Measurements from ENCODE around the gene ROR1.
A peak's percentile ranks its signal among the peaks of the same experiment; 100 is the strongest.

Gene ROR1

DNA sequence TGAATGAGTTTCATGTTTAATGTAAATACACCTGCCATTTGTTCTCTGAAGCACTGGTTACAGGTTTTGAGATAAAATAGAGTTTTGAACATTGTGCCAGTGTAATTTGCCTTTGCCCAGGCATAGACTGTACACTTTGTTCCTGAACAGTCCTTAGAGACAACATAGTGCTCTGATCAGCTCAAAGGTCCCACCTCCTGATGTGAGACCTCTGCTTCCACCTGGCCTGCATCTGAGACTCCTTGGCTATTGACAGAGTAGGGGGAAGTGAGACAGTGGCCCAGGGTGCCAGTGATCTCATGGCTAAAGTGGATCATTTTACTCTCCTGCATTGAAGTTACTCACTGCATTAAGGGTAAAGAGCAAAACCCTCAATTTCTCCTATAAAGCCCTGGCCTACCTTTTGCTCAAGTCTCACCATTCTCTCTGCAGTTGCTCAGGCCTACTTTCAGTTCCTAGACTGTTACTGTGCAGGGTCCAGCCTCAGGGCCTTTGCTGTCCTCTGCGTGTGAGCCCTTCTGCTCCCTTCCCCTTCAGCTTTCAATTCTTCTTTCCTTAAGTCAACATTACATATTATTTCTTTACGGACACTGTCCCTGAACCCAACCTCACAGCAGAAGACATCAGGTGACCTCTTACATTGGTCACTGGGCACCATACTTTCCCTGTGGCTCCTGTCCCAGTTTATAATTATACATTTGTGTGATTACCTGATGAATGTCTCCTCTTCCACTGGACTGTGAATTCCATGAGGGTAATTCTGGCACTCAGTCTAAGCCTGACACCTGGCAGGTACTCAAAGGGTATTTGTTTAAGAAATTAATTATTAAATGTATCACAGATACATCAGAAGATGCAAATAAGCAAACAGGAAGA is 142.9 kb downstream of the ROR1 start:
- no peak for DNase-seq

DNA sequence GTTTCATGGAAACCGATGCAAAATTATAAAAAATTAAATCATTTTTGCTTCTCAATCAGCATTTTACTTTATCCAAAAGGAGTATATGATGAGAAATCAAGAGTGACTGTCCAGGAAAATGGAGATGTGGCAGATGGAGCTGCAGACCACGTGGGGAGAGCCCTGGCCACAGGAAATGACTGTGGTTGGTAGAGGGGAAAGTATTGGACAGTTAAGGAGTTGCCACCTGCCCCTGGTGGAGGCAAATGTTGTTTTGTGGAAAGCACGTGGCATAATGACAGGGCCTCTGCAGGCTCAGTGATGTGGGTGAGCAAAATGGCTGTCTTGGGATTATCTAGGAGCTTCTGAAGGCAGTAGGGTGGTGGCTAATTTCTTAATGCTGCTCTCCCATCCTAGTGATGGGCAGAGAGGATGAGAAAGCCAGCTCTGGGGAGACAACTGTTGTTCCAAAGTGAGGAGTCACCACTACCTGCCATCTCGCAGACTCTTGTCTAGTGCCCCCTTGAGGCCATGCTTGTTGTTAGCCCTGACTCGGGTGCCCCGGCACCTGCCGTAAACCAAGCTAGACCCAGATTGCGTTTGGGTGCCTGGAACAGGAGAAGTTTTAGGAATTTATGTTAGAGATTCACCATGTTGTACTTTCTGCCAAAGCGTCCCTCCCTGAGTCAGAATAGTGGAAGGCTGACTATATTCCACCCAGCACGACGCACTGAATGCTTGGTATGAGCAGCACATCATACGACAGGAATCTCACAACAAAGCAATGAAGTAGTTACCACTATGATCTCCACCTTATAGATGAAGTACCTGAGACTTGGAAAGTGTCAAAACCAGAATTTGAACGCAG is 144.0 kb downstream of the ROR1 start:
- no peak for DNase-seq

DNA sequence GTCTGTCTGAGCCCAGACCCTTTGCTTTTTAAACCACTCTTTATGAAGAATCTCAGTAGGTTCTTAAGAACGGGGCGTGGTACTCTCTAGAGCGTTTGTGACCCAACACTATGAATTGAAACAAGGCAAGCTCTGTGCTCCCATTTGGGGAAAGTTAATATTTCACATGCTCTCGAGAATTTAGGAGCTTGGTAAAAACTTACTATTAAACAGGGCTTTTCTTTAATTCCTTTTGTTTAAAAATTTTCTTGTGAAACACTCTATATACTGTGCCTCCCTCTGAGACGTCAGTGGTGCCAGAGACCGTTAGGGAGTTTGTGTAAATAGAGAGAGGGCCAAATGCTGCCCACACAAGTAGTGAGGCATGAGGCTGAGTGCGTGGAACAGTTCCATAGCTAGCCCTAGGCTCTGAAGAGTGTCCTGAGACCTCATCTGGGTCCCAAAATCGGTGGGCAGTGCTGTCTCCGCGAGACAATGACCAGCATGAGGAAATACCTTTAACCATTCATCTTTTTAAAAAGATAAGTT is 144.7 kb downstream of the ROR1 start:
- DNase-seq: no peak

DNA sequence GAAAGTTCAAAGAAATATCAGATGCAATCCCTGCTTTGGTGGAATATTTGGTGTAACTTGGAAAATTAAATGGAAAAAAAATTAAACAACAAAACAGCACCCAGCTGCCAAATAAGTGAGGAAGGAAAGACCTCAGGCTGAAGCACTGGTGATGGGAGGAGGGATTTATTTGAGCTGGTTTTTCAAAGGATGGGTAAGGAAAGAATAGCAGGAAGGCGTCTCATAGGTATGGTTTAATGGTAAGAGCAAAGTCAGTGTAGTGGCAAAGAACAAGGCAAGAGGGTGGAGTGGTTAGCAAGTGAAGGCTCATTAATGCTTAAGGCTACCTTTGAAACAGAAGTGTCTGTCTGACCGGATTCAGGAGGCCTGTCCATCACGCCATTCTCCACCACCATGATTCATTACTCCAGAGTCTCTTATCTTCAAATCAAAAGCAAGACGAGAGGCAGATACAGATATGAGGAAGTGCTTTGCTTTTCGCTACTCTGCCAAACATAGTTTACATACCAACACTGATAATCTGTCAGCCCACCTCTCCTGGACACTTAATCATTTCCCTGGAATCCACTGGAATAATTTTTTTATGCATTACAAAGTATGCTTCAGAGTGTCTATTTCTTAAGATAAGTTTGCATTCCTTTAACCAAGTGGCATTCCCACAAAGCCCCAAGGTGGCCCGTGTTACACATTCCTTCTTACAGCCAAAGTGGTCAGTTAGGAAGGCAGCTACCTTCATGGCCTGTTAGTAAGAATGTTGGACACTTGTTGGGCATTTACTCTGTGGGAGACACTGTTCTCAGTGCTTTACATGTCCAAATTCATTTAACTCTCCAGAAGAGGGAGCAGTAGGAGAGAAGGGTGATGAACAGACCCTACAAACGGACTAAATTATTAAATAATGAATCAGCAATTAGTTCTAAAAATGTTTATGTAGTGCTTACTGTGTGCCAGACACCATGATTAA is 146.6 kb downstream of the ROR1 start:
- DNase-seq: no peak

DNA sequence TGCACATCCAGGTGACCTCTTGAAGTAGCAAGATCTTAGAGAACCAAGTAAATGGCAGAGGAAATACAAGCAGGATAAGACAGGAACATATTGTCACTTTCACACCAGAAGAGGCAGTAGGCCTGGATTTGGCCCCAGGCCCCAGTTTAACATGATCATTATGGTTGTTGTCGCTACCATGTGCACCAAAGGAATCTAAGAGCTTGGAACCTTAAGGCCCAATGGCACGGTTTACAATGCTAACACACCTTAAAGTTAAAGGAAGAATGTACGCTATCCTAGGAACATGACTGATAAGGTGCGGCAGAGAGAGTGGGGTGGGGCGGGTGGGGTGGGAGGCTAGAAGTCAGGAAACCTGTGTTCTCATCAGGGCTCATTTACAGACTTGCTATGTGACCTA is 147.5 kb downstream of the ROR1 start:
- DNase-seq: no peak

DNA sequence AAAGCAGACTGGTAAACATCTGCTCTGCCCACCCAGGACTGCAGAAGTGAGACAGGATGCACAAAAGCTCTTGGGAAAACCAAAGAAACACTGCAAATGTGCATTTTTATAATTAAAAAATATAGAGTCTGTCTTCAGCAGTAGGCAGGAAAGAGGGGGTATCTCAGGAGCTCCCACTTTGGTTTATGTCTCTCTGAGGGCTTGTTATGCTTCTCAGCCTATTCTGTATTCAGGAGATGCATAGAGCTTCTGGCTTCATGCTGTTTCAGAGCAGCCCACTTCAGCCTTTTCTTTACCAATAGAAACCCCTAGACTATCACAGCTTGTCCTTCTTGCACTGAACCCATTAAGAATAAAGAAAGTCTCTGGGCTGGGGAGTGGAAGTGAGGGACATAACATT is 148.0 kb downstream of the ROR1 start:
- peak; percentile 13 for DNase-seq

DNA sequence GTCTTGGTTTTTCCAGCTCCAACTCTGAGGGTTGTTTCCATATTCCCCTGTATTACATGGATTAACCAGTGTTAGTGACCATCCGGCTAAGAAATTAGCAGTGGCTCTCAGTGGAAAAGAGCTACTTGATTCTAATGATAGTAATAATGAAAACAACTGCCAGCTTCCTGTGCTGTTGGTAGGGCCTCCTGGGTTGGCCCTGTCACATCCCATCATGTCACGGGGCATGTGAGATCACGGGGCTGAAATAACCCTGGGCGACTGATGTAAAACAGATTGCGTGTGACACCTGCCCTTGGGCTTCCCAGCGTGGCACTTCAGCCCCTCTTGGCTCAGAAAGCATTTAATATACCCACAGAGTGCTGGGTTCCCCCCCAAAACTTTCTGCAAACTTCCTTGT is 149.0 kb downstream of the ROR1 start:
- no peak for DNase-seq

DNA sequence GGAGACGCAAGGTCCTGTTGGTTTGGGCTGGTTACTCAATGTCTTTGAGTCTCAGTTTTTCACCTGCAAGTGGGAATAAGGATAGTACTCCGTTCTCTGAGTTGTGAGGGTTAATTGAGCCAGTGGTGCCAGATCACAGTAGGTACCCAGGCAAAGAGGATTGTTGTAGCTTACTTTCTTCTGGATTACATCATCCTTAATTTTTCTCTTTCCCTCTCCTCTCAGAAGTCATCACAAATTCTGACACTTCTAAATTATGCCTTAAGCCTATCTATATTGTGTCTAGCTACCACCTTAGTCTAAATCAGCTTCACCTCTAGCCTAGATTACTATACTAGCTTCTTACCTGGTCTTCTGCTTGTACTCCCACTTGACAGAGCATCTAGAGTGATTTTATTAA is 149.5 kb downstream of the ROR1 start:
- DNase-seq: no peak

DNA sequence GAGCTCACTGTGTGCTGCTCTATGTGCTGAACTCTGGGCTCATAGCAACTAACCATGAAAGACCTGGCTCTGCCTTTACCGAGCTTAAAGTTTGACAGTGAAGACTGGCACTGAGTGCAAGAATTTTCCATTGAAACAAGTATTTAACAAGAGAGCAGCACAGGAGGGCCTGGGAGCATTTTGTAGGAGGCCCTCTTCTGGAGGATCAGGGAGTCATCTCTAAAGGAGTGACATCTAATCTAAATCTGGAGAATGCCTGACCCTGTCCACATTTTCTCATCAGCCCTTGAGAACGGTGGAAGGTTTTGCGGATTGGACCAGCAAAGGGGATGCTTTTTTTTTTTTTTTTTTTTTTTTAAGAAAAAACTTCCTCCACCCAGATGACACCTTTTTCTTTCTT is 150.8 kb downstream of the ROR1 start:
- no peak for DNase-seq

DNA sequence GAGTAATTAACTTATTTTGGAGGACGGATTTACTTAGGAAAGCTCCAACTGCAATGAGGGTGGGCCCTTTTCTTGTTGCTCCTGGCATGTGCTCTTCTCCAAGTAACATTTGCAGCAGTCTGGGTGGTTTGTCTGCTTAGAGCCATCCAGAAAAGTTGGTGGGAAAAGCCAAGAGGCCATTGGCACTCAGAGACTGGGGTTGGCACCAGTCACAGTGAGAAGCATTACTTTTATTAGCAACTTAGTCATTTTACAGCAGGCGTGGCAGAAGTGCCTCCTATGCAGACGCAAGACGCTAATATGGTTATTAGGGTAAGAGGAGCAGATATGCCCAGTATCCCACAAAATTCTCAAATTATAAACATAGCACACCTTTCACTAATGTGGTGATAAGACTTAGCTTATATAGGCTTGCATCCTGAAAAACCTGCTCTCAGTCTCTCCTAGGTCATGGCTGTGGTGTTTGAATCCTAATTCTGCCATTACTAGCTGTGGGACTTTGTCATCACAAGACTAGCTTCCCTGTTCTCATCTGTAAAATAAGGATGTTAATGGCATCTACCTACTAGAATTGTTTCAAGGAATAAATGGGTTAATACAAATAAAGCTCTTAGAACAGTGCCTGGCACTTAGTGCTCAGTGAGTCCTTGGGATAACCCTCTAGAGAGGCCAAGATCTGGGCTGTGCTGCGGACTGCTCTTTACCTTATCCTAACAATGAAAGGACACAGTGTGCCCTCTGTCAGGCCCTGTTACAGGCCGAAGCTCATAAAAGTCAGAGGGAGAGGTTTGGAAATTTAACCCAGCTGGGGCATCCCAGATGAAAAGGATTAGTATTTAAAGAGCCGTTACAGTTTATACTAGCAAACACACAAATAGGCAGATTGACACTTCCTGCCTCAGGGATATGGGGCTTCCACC is 154.6 kb downstream of the ROR1 start:
- DNase-seq: no peak

DNA sequence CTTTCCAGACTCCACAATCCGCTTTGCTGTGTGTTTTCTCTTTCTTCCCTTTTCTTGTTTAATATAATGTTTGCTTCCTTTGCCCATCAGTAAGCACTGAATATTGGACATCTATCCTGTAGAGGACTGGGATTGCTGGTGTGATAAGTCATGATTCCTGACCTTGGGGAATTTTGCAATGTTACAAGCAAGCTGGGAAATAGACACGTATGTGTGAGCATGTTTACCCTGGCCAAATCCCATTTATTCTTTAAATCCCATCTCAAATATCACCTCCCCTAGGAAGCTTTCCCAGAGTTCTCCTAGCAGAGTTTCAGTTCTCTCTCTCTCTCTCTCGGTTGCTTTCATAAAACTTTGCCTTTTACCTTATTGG is 155.3 kb downstream of the ROR1 start:
- DNase-seq: no peak

DNA sequence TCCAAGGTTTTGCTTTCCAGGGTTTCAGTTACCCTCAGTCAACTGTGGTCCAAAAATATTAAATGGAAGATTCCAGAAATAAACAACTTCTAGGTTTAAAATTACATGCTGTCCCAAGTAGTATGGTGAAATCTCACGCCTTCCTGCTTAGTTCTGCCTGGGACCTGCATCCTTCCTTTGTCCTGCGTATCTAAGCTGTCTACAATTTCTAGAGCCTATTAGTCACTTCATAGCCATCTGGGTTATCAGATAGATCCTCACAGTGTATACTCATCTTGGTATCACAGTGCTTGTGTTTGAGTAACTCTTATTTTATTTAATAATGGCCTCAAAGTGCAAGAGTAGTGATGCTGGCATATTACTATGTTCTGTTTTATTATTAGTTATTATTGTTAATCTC is 157.7 kb downstream of the ROR1 start:
- no peak for DNase-seq

DNA sequence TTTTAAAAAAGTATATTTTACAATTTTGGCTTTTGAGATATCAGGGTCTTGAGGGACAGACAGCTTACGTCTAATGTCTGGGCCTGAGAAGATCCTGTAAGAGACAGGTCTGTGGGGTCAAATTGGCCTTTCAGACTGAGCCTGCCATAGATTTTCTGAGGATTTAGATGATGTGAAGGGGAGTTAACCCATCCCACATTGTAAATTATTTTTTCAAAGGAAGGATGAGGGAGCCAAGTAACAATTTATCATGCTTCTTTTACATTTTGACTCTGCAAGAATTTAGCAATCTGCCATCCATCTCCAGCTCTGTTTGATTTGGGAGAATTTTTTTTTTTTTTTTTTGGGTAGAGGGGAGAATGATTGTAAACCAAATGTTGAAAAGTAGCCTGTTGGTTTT is 160.9 kb downstream of the ROR1 start:
- DNase-seq: no peak

DNA sequence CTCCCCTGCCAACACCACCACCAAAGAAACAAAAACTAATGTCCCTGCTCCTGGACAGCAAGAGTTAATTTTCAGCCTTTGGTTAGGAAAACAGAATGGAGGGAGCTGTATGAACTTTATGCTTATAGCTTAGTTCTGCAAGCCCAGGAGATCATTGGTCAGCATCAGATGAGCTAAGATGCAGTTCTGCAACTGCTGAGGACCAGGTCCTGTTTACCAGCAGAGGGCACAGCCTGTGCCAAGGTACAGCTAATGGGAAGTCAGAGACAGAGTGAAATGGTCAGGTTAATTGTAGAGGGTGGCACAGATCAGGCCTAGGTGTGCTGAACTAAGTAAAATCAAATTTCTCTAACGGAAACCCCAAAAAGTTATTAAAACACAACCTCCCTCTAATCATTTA is 161.3 kb downstream of the ROR1 start:
- no peak for DNase-seq

DNA sequence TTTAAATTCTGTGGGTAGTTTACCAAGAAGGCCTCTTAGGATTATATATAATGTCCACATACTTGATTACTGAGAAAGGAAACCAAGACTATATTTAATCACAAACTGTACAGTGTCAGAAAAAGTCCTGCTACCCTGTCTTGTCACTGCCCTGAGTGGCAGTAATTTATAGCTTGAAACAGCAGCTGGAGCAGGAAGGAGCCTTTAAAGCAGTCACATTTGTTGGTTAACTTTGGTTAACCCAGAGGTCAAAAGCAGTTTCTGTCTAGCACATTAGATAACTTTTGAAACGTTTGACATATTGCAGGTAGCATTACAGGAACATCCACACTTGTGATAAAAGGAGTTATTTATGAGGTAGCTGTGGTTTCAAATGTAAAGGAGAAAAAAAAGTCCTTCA is 161.7 kb downstream of the ROR1 start:
- DNase-seq: no peak

DNA sequence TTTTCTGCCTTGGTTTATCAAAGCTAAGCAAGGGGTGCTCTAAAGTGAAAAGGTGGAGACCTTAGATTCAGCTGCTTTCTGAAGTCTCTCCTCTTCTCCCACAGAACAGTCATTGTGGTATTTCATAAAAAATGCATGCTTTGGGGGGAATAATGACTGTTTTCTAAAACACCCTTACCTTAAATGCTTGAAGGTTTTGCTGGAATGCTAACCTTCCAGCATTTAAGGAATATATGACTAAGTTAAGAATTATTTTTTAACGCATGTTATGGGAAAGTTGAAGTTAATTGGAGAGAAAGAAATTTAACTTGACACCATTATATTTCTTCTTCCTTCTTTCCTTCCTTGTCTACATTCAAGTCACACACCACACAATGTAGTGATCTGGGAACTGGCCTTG is 162.5 kb downstream of the ROR1 start:
- no peak for DNase-seq

DNA sequence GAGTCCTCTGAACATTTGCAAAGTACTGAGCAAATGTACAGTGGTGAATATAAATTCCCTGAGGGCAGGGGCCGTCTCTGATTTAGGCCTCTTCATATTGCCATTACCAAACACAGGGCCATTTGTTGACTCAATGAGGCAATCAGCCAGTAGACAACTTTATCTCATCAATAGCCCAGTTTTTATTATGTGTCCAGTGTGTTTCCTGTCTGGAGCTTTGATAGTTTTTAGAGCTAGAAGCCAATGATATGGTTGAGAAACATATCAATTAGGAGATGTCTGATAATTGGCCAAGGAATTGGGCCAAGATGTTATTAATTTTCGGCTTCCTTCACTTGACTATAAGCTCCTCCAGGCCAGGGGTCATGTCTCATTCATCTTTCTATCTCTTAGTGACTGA is 163.0 kb downstream of the ROR1 start:
- no peak for DNase-seq

DNA sequence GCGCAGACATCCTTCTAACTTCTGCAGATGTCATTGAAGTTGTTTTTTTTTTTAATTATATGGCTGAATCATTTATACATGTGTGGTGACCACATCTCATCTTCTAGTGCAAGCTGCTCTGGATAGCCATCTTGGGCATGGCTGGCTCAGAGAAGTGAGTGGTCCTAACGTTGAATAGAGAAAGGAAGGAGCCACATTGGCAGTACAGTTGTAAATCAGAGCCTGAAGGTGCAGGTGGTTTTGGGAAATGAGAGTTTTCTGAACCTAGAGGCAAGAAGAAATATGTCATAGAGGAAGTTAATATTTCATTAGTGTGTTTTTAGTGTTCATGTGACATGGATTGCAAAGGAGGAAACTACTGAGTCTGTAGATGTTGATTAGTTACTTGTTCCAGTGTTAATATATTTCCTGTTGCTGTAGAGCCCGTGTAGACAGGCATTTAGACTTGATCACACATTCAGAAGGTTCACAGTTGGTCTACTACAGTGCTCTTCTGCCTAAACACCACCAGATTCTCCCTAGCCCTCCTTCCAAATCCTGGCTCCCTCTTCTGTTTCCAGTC is 163.7 kb downstream of the ROR1 start:
- no peak for DNase-seq

DNA sequence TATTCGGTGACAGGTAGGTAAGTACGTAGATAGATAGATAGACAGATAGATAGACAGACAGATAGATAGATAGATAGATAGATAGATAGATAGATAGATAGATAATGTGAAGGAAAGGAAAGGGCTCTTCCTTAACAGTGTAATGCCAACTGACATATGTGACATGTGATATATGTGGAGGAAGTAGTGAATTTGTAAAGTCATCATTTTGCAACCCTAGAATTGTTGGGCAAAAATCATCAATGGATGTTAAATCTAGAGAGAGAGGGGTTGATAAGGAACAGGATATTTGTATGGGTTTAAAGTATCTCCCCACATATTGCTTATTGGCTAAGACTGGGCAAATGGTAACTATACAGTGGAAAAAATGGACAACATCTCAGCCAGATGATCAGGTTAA is 166.6 kb downstream of the ROR1 start:
- no peak for DNase-seq

DNA sequence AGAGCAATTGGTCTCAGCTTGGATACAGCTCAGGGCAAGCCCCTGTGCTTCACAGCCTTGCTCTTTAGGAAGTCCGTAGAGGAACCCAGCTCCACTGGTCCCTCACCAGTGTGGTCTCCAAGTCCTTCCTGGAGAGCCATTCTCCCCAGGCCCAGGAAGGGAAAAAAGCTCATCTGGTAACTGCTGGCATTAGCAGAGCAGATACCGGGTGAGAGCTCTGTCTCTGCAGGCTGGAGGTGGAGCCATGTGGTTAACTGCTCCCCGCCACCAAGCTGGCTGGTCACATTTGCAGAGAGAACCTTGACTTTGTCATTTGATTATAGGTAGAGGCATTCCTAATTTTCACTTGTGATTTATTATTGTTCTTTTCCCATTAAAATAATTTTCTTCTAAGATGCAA is 169.6 kb downstream of the ROR1 start:
- no peak for DNase-seq

DNA sequence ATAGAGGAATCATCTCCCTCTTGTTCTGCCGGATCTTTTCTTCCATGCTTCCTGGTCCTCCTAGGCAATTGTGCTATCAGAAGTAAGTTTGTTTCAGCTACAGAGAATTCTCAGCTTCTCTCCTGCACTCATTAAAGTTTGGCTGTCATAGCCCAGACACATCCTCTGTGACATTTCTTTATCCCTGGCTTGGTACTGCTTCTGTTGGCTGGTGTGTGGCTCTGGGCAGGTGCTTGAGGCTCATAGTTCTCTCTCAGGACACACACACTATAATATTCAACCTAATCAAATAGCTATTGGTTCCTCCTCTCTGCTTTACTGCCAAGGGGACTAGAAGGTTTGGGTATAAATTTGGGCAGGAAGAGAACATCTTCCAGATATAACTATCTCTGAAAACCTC is 172.1 kb downstream of the ROR1 start:
- DNase-seq: no peak

Data from NCI-H1694 (cell line).